GM19035 (cell line): ENCODE results near the gene FKRP.
"Not testable (repeated sequence)": the region's sequence is repeated elsewhere in the genome, so short reads cannot be mapped to it uniquely, and the experiment has no call there.

Experiments
- ATAC-seq: cut with Tn5 transposase; IDR thresholded peaks from one replicate; pipeline ENCODE4 v1.9.1; 2021; ENCODE audit not compliant: unreplicated experiment

FKRP gene

DNA sequence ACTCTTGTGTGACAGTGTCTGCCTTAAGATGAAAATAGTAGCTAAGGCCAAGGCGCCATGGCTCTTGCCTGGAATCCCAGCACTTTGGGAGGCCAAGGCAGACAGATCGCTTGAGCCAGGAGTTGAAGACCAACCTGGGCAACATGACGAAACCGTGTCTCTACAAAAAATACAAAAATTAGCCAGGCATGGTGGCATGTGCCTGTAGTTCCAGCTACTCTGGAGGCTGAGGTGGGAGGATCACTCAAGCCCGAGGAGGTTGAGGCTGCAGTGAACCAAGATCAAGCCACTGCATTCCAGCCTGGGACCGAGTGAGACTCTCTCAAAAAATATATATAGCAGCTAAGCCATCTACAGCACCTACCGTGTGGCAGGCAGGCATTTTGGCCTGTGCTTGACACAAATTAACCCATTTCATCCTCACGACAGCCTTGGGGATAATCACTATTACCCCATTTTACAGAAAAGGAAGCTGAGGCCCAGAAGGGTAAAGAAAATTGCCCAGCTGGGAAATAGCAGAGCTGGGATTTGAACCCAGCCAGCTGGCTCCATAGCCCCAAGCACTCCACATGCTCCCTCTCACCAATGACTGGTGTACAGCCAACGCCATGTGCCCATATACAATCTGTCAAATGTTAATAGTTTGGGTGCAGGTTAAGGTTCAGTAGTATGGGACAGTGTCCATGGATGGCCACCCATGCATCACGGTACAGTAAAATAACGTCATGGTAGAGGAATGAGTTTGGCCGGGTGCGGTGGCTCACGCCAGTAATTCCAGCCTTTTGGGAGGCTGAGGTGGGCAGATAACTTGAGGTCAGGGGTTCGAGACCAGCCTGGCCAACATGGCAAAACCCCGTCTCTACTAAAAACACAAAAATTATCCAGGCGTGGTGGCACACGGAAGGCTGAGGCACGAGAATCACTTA lies 39.5 kb downstream of the FKRP start:
- no peak for ATAC-seq

DNA sequence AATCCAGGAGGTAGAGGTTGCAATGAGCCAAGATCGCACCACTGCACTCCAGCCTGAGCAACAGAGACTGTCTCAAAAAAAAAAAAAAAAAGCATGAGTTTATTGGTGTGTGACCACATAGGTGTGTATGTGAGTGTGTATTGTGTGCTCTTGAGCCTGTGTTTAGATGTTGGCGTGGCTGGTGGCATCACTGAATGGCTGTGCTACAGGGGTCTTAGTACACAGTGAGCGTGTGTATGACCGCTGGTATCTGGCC lies 40.1 kb downstream of the FKRP start:
- no peak for ATAC-seq

DNA sequence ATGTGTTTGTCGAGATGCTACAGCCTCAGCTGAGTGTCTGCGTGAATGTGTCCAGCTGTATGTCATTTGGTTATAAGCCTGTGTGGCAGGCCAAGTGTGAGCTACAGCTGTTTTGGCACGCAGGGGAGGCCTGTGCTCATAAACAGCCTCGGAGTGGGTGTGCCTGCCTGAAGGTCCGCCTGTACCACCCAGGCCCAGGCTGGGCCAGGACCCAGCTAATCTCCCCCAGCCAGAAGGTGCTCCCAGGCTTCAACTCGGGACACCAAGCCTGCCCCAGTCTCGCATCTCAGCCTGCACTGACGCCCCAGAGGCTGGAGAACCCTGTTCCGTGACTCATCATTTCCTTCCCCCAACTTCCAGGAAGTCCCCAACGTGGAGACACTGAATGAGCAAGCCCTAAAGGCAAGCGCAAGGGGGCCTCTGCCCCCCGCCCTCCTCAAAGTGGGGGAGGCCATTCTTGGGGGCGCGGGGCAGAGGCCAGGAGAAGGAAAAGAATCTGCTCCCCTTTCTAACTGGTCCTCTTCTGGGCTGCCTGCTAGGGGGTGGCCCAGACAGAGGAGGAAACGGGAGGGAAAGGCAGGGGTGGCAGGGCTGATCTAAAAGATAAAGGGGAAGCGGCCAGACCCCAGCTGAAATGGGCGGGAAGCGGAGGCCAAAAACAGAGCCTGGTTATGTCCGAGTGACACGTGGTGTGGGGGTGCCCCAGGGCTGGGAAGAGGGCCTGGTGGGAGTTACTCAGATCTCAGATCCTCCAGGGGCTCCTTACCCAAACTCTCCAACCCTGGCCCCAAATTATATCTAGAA lies 40.6 kb downstream of the FKRP start:
- peak; percentile 33 for ATAC-seq

DNA sequence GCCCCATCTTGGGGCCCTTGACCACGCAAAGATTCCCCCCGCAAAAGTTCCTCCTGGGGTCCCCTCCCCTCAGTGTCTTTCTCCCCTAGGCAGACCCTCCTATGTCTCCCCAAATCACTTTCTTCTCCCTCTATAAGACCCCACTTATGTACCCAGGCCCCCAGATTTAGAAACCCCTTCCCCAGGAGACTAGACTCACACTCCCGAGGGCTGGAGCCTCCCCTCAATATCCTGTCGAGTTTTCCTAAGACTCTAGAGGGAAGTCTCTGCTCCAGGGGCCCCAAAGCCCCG lies 41.1 kb downstream of the FKRP start:
- ATAC-seq, result no peak

DNA sequence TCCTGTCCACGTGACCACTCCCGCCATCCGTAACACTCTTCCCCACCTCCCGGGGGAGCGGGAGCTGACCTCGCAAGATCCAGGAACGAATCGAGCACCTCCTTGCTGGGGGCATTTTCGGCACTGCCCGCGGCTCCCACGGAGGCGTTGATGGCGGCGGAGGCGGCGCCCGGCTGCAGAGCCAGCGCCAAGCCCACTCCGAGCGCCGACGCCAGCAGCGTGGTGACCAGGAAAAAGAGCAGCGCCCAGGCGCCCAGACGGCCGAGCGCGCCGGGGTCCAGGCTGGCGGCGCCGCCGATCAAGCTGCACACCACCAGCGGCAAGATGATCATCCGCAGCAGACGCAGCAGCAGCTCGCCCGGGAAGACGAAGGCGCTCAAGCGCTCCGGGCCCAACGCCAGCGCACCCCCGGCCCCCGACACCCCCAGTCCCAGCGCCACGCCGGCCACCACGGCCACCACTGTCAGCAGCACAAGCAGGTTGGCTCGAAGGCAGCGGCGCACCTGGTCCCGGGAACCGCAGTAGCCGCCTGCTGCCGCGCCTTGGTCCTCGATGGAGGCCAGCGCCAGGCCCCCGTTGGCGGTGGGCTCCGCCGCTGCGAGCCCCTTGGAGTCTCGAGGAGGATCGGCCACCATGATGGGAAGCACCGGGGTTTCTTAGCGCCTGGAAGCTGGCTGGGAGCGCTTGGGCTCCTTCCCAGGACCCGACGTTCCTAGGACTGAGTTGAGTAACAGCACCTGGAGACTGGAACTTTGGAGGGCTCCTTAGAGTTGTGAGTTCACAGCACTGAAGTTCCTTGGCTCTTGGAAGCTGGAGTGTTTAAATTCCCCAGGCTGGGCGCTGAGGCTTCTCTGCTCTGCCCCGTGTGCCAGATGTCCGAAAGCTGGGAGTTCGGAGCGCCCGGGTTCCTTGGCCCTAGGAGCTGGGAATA lies 41.7 kb downstream of the FKRP start:
- ATAC-seq, result no peak

DNA sequence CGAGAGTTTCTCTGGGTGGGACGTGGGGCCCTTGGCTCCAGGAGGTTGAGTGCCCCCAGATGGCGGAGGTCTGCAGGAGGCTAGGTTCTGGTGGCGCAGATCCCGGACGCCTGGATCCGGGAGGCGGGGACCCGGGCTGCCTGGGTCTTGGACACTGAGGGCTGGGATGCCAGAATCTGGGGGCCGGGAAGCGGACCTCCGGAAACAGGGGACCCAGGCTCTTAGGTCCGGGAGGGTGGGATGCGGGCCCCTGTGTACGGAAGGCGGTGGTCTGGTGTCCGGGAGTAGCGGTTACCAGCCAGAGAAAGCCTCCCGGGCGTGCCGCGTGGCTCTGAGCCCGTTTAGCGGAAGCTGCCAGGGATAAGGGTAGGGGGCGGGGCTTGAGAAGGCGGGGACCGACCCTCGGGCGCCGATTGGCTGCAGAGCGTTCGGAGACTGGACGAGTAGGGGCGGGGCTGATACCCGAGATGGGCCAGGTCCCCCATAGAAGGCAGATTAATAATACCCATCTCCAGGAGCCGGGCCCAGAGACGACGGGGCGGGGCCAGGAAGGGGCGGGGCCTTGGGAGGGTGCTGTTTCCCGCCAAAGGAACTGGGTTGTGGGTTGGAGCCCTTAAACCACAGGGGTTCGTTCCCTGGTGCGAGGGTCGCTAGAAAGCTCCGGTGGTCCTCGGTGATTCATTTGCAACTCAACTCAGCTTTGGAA lies 42.6 kb downstream of the FKRP start, which contains the start of gene SLC1A5:
TSS of gene SLC1A5 (minus strand) at position 333 of the 706 bp plus-strand sequence. CDS start 629 bp downstream, outside the sequence.
- ATAC-seq, result peak; percentile 57

DNA sequence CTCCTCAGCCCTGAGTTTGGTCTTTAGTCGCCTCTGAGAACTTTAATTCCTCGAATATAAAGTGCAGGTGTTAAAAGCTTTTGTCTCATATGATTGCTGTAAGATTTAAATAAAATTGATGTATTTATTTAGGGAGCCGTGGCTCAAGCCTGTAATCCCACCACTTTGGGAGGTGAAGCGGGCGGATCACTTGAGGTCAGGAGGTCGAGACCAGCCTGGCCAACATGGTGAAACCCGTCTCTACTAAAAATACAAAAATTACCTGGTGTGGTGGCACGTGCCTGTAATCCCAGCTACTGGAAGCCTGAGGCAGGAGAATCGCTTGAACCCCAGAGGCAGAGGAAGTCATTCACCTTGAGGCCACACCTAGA lies 43.1 kb downstream of the FKRP start:
- no peak for ATAC-seq

DNA sequence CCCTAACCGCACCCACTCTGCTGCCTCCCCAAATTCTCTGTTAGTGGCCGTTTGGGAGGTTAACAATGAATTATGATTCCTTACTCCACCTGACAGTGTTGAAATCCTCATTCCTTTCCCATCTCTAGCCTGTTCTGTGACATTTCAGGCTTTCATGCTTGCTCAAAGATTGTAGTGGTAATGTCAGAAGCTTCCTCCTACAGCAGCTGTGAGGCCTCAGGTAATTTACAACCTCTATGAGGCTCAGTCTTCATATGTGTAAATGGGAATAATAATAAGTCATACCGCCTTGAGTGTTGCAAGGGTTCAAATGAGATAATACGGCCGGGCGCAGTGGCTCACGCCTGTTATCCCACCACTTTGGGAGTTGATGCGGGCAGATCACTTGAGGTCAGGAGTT lies 43.5 kb downstream of the FKRP start:
- no peak for ATAC-seq

DNA sequence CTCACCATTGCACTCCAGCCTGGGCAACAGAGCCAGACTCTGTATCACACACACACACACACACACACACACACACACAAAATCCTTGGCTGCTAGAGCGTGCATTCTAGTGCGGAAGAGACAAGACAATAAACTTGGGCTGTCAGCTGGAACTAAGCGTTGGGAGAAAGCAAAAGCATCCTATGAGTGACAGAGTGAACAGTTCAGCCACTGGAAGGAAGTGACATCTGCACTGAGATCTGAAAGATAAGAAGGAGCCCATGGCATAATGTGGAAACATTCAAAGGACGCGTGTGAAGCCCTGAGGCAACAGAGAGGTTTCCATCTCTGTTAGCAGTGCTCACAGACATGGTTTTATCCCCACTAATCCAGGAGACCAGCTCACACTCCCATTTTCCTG lies 46.1 kb downstream of the FKRP start:
- ATAC-seq, result no peak

DNA sequence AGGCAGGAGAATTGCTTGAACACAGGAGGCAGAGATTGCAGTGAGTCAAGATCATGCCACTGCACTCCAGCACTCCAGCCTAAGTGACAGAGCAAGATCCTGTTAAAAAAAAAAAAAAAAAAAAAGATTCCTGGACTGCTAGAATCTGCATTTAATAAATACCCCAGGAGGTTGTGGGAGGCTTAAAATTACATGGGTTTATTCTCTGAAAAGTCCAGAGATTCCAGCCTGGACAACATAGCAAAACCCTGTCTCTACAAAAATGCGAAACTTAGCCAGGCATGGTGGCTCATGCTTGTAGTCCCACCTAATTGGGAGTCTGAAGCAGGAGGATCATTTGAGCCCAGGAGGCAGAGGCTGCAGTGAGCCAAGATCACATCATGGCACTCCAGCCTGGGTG lies 52.0 kb downstream of the FKRP start:
- no peak for ATAC-seq

DNA sequence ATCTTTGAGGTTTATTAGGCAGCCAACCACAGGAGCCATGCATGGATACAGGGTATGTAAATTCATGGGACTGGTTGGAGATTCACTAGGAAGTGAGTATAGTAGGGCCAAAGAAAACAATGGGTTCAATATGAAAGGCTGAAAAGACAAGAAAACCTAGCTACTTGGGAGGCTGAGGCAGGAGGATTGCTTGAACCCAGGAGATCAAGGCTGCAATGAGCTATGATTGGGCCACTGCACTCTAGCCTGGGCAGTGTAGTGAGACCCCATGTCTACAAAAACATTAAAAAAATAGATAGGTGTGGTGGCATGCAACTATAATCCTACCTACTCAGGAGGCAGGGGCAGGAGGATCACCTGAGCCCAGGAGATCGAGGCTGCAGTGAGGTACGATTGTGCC lies 52.9 kb downstream of the FKRP start:
- no peak for ATAC-seq

DNA sequence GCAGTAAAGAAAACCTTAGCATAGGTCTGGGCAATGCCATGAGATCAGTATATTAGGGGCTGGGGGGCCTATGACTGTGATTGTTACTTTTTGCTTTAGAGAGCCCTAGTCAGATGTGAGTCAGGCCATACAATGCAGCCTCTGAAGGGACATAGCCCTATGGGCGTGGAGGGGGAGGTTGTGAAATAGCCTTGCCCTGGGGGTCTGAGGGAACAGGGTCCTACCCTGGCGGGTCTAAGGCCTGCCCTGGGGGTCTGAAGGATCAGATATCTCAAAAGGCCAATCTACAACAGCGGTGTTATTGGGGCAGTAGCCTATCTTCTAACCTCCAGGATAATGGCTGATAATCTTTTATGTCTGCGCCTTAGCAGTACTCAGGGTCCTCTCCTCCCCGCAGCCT lies 56.3 kb downstream of the FKRP start:
- ATAC-seq, result no peak

DNA sequence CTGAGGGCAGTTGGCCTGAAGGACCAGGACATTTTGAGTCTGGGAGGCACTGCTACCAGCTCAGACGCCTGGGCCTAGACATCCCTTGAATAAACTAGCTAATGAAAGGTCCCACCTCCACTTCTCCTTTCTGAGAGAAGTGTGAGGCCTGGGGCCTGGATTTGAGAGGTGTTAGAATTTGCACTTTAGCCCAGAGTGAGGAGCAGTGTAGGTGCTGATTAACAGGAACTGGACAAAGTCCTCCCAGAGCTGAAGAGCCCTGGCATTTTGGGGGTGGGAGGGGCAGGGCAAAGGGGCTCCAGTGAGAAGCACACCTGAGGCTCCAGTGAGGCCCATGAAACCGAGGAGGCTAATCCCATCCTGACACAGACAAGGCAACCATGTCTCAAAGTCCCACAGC lies 57.7 kb downstream of the FKRP start:
- ATAC-seq, result no peak

DNA sequence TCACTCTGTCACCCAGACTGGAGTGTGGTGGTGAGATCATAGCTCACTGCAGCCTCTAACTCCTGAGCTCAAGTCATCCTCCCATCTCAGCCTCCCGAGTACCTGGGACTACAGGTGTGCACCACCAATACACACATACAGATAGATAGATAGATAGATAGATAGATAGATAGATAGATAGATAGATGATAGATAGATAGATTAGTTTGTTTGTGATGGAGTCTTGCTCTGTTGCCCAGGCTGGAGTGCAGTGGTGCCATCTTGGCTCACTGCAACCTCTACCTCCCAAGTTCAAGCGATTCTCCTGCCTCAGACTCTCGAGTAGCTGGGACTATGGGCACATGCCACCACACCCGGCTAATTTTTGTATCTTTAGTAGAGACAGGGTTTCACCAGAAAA lies 58.6 kb downstream of the FKRP start:
- ATAC-seq, result not testable (repeated sequence)

DNA sequence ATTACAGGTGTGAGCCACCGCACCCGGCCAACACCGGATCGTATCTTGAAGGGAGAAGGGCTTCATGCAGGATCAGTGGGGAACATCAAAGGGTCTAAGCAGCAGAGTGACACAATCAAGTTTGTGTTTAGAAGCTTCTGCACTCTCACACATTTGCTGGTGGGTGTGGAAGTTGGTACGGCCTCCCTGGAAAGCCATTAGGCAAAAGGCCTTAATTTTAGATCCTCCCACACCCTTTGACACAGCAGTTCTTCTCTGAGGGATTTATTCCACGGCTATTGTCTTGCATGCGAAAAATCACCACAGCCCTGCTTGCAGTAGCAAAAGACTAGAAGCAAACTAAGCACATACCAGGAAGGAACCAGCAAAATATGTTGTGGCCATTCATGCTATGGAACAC lies 60.8 kb downstream of the FKRP start:
- ATAC-seq, result no peak
